Caco-2 (cell line): ENCODE results near the gene PDCD11. TPM values are rescaled to one million over a fixed set of nuclear protein-coding genes. Genes with fewer than 3 reads are reported as not detected.

Experiments used
- BruUV-seq: library from RNA; stranded (reverse); fragments of 400-500 nt; replicated peaks from 2 replicates; lab custom pipeline; 2021; lab: Mats Ljungman, UMichigan
- CTCF ChIA-PET: fragments of 300-600 bp; sonication (Branson Sonifier 250); formaldehyde crosslinking; loops from one replicate; lab custom pipeline; 2022; ENCODE audit warnings: antibody characterized with exemption; lab: Charles Lee
- POLR2A ChIA-PET: fragments of 300-600 bp; sonication (Branson Sonifier 250); formaldehyde crosslinking; loops from one replicate; lab custom pipeline; 2022; ENCODE audit warnings: antibody characterized with exemption; lab: Charles Lee
- DNase-seq, 2 experiments: peaks; one replicate each; pipeline versions ENCODE4 v3.0.0 to v3.0.0-alpha.2; 2020 to 2022
- H3K27me3 ChIP-seq: replicated peaks from 2 replicates; pipeline ENCODE4 v1.6.0; 2011; ENCODE audit warnings: low read length; ENCODE audit not compliant: control insufficient read depth, insufficient read depth
- H3K36me3 ChIP-seq: 2 replicates; pipeline ENCODE4 v1.5.1; 2011; ENCODE audit warnings: low read length; ENCODE audit not compliant: control insufficient read depth, insufficient read depth
- H3K4me1 ChIP-seq: fragments of 250-450 bp; sonication (Bioruptor Pico); 2 replicates; pipeline ENCODE4 v1.5.1; 2020; ENCODE audit warnings: mild to moderate bottlenecking
- H3K4me3 ChIP-seq: 2 replicates; pipeline ENCODE4 v1.5.1; 2011; ENCODE audit warnings: low read depth, mild to moderate bottlenecking, control low read depth, low read length
- H3K9me3 ChIP-seq: fragments of 250-450 bp; sonication (Bioruptor Pico); 2 replicates; pipeline ENCODE4 v1.5.1; 2020; ENCODE audit warnings: mild to moderate bottlenecking, moderate library complexity
- H3K27ac Mint-ChIP-seq: one replicate; pipeline ENCODE4 v1.8.0; 2022; ENCODE audit warnings: mixed read lengths; ENCODE audit not compliant: unreplicated experiment
- H3K27me3 Mint-ChIP-seq: one replicate; pipeline ENCODE4 v1.8.0; 2022; ENCODE audit warnings: mixed read lengths; ENCODE audit not compliant: insufficient read depth, unreplicated experiment
- H3K36me3 Mint-ChIP-seq: one replicate; pipeline ENCODE4 v1.8.0; 2022; ENCODE audit warnings: mild to moderate bottlenecking, mixed read lengths; ENCODE audit not compliant: insufficient read depth, unreplicated experiment
- H3K4me1 Mint-ChIP-seq: one replicate; pipeline ENCODE4 v1.8.0; 2022; ENCODE audit warnings: low read depth, mixed read lengths; ENCODE audit not compliant: unreplicated experiment
- H3K4me3 Mint-ChIP-seq: one replicate; pipeline ENCODE4 v1.8.0; 2022; ENCODE audit warnings: mild to moderate bottlenecking, moderate library complexity, mixed read lengths; ENCODE audit not compliant: unreplicated experiment
- H3K9me3 Mint-ChIP-seq: one replicate; pipeline ENCODE4 v1.8.0; 2022; ENCODE audit warnings: mixed read lengths; ENCODE audit not compliant: unreplicated experiment
- CTCF ChIP-seq, 2 experiments: fragments of 200-600 bp in 1 of 2; IDR thresholded peaks; 1 replicate in 1 of 2; 2 replicates in 1 of 2; pipeline versions ENCODE4 v1.5.1 to v1.8.0; 2011 to 2022; ENCODE audit warnings: antibody characterized with exemption in 1 of 2, control low read depth in 1 of 2, inconsistent platforms in 1 of 2, low read depth in 1 of 2, low read length in 1 of 2, mild to moderate bottlenecking in 1 of 2, moderate library complexity in 1 of 2; ENCODE audit not compliant: insufficient read depth in 1 of 2, severe bottlenecking in 1 of 2, unreplicated experiment in 1 of 2
- intact Hi-C: fragments of 100-400 bp; cut with micrococcal nuclease; formaldehyde crosslinking; loops from one replicate; pipeline ENCODE4 v1.10.0; 2022; ENCODE audit not compliant: unreplicated experiment
- total RNA-seq: library from RNA; stranded (reverse); gene quantifications from 2 replicates; pipeline ENCODE4 v1.2.3, GENCODE V29; 2022

Gene PDCD11
- total RNA-seq, 1 experiment from 2014 or later, result 55.3 TPM

- CTCF ChIA-PET, result no interaction called here
Measured at GRCh38 chr10:103427866-103428265, 31.4 kb downstream of the PDCD11 start.

GRCh38 chr10:103428989-103429643, 32.7 kb downstream of the PDCD11 start:
- no TSS peak for BruUV-seq
- TF ChIP-seq CTCF (IDR thresholded peaks at IDR 0.05; ENCODE audit: insufficient read depth in 1 of 2, low read depth in 1 of 2, low read length in 1 of 2, severe bottlenecking in 1 of 2, unreplicated experiment in 1 of 2), result no peak
- Mint-ChIP-seq H3K9me3 (no peaks in the 10 kb centered on the region), H3K4me3 (no peak overlapping the region), H3K36me3 (peaks cover 96% of the 10 kb centered on the region), H3K4me1 (no peaks in the 10 kb centered on the region), H3K27me3 (no peaks in the 10 kb centered on the region), H3K27ac (no peak overlapping the region)
- POLR2A ChIA-PET, result no interaction called here
- no peaks in the 10 kb centered on the region for H3K27me3 ChIP-seq
- no peak overlapping the region for H3K4me3 ChIP-seq
- CTCF ChIA-PET, result no interaction called here
- DNase-seq, result no peak
- intact Hi-C loops, result no loop called here
- H3K36me3 ChIP-seq, result peaks cover 3% of the 10 kb centered on the region
- no peaks in the 10 kb centered on the region for H3K9me3 ChIP-seq
- H3K4me1 ChIP-seq, result no peaks in the 10 kb centered on the region

More at GRCh38 chr10:103427866-103428265, 31.4 kb downstream of the PDCD11 start:
- no TSS peak for BruUV-seq
- Histone ChIP-seq H3K9me3 (no peaks in the 10 kb centered on the region), H3K4me3 (no peak overlapping the region), H3K36me3 (peaks cover 6% of the 10 kb centered on the region), H3K27me3 (no peaks in the 10 kb centered on the region), H3K4me1 (no peaks in the 10 kb centered on the region)
- POLR2A ChIA-PET, result interaction anchor here (0.7 kb wide), 1 partner anchor 1362 kb away, joined by 6 read pairs; the partner anchor contains the start of gene HPS6
- no peak for TF ChIP-seq CTCF (IDR thresholded peaks at IDR 0.05; ENCODE audit: insufficient read depth in 1 of 2, low read depth in 1 of 2, low read length in 1 of 2, severe bottlenecking in 1 of 2, unreplicated experiment in 1 of 2)
- no peak for DNase-seq
- H3K4me1 Mint-ChIP-seq, result no peaks in the 10 kb centered on the region
- no peaks in the 10 kb centered on the region for H3K9me3 Mint-ChIP-seq
- H3K36me3 Mint-ChIP-seq, result peaks cover 95% of the 10 kb centered on the region
- intact Hi-C loops, result no loop called here
- no peak overlapping the region for H3K4me3 Mint-ChIP-seq
- no peak overlapping the region for H3K27ac Mint-ChIP-seq
- H3K27me3 Mint-ChIP-seq, result no peaks in the 10 kb centered on the region

GRCh38 chr10:103429647-103430046, 33.2 kb downstream of the PDCD11 start:
- H3K9me3 Mint-ChIP-seq, result no peaks in the 10 kb centered on the region
- no peak overlapping the region for H3K27ac Mint-ChIP-seq
- ChIA-PET POLR2A (no interaction called here), CTCF (no interaction called here)
- DNase-seq, result no peak
- H3K4me1 ChIP-seq, result no peaks in the 10 kb centered on the region
- H3K36me3 Mint-ChIP-seq, result peaks cover 96% of the 10 kb centered on the region
- H3K27me3 ChIP-seq, result no peaks in the 10 kb centered on the region
- BruUV-seq, result no TSS peak
- TF ChIP-seq CTCF (IDR thresholded peaks at IDR 0.05; ENCODE audit: insufficient read depth in 1 of 2, low read depth in 1 of 2, low read length in 1 of 2, severe bottlenecking in 1 of 2, unreplicated experiment in 1 of 2), result no peak
- H3K36me3 ChIP-seq, result peaks cover 3% of the 10 kb centered on the region
- intact Hi-C loops, result no loop called here
- no peaks in the 10 kb centered on the region for H3K4me1 Mint-ChIP-seq
- H3K4me3 Mint-ChIP-seq, result no peak overlapping the region
- no peak overlapping the region for H3K4me3 ChIP-seq
- H3K9me3 ChIP-seq, result no peaks in the 10 kb centered on the region
- no peaks in the 10 kb centered on the region for H3K27me3 Mint-ChIP-seq
